Measurements from ENCODE around the gene OR2B2. TPM values are rescaled to one million over a fixed set of nuclear protein-coding genes. Genes with fewer than 3 reads are reported as not detected.

Gene OR2B2
- total and polyA plus RNA-seq, 2 of the 4 experiments (the other 2 are of a cell fraction): not detected

- H2BK5ac ChIP-seq (ENCODE audit: low read depth, low read length, poor library complexity, severe bottlenecking): no peak overlapping the region
Measured at GRCh38 chr6:27922949-27923348, 10.8 kb upstream of the OR2B2 start.

More at GRCh38 chr6:27922949-27923348, 10.8 kb upstream of the OR2B2 start:
- H3K4me2 ChIP-seq (ENCODE audit: low read depth, low read length): no peak overlapping the region
- no peak overlapping the region for H4K8ac ChIP-seq (ENCODE audit: low read depth in 2 of 2, low read length in 2 of 2)
- H3K14ac ChIP-seq (replicated peaks; ENCODE audit: low read depth, low read length): no peak overlapping the region
- H3K27ac ChIP-seq (ENCODE audit: insufficient read depth, low read length): no peak overlapping the region
- no peak overlapping the region for H2AK5ac ChIP-seq (ENCODE audit: low read depth, low read length)
- H4K91ac ChIP-seq (ENCODE audit: insufficient read depth, low read depth, low read length): no peak overlapping the region
- H3K9ac ChIP-seq (ENCODE audit: low read depth, low read length): no peak overlapping the region
- no peak overlapping the region for H3K18ac ChIP-seq (ENCODE audit: low read depth, low read length)
- dilution Hi-C loops (cut with HindIII; ENCODE audit: low sequenced_read_pairs, unreplicated experiment): no loop called here
- H3K4me3 ChIP-seq (ENCODE audit: insufficient read depth, low read depth, low read length): no peak overlapping the region
- no peaks in the 10 kb centered on the region for H3K36me3 ChIP-seq (ENCODE audit: control insufficient read depth, insufficient read depth, low read length)
- H2AK9ac ChIP-seq (replicated peaks; ENCODE audit: low read depth, low read length, poor library complexity): no peak overlapping the region
- no peak overlapping the region for H3K4ac ChIP-seq (ENCODE audit: low read depth, low read length)
- no peaks in the 10 kb centered on the region for H3K9me3 ChIP-seq (ENCODE audit: control insufficient read depth, insufficient read depth, low read length)
- no peak for TF ChIP-seq NFE2L2 (IDR thresholded peaks at IDR 0.05; ENCODE audit: low read depth, low read length)
- TF ChIP-seq ELK1 (IDR thresholded peaks at IDR 0.05; ENCODE audit: borderline replicate concordance, low read depth, low read length): no peak
- TF ChIP-seq USF2 (IDR thresholded peaks at IDR 0.05; ENCODE audit: low read depth, low read length): no peak
- TF ChIP-seq MAZ (IDR thresholded peaks at IDR 0.05; ENCODE audit: borderline replicate concordance, low read depth, low read length): no peak
- no peak for TF ChIP-seq MXI1 (IDR thresholded peaks at IDR 0.05; ENCODE audit: borderline replicate concordance, low read depth, low read length)
- TF ChIP-seq CHD1 (IDR thresholded peaks at IDR 0.05; ENCODE audit: low read depth, low read length): no peak
- no peak for TF ChIP-seq RAD21 (IDR thresholded peaks at IDR 0.05; ENCODE audit: low read length)
- no peak for TF ChIP-seq RCOR1 (IDR thresholded peaks at IDR 0.05; ENCODE audit: insufficient replicate concordance, low read length)
- TF ChIP-seq SMC3 (IDR thresholded peaks at IDR 0.05; ENCODE audit: low read depth, low read length): no peak
- TF ChIP-seq MAFK (IDR thresholded peaks at IDR 0.05; ENCODE audit: low read depth, low read length): no peak
- no peak for TF ChIP-seq BHLHE40 (IDR thresholded peaks at IDR 0.05; ENCODE audit: low read depth, low read length)
- no peak for TF ChIP-seq CEBPB (IDR thresholded peaks at IDR 0.05; ENCODE audit: low read depth, low read length)
- no peak for TF ChIP-seq FOS (IDR thresholded peaks at IDR 0.05; ENCODE audit: low read depth, low read length)
- TF ChIP-seq RFX5 (IDR thresholded peaks at IDR 0.05; ENCODE audit: low read depth, low read length): no peak
- no peak for TF ChIP-seq POLR2A (IDR thresholded peaks at IDR 0.05; ENCODE audit: low read depth, low read length)
- TF ChIP-seq CTCF (conservative IDR thresholded peaks at IDR 0.05; ENCODE audit: low read depth, low read length): no peak
- no peak overlapping the region for H3K23ac ChIP-seq (ENCODE audit: low read depth, low read length)
- CTCF ChIA-PET: interaction anchor here (0.6 kb wide), 1 partner anchor 206 kb away, joined by 3 read pairs; no protein-coding TSS in a partner anchor
- H2BK20ac ChIP-seq (ENCODE audit: low read depth, low read length): no peak overlapping the region
- intact Hi-C loops (cut with micrococcal nuclease): no loop called here
- no peak overlapping the region for H4K5ac ChIP-seq (ENCODE audit: low read depth, low read length)
- H3K4me1 ChIP-seq (ENCODE audit: control insufficient read depth, insufficient read depth, low read length): no peaks in the 10 kb centered on the region
- no TSS peak for BruUV-seq (replicated peaks)
- H3K27me3 ChIP-seq (ENCODE audit: control insufficient read depth, insufficient read depth, low read length): no peaks in the 10 kb centered on the region
- H3K56ac ChIP-seq (ENCODE audit: extremely low read depth, insufficient read depth, low read length): no peak overlapping the region
- no peak overlapping the region for H2BK15ac ChIP-seq (ENCODE audit: low read depth, low read length)
- no peaks in the 10 kb centered on the region for H4K20me1 ChIP-seq (ENCODE audit: insufficient read depth, low read length)
- no peak for DNase-seq
- in situ Hi-C loops (cut with MboI; ENCODE audit: low sequenced_read_pairs): no loop called here
- POLR2A ChIA-PET (ENCODE audit: unreplicated experiment): no interaction called here
- H3K9me1 ChIP-seq (ENCODE audit: insufficient read depth, low read length): no peaks in the 10 kb centered on the region
- no peak overlapping the region for H2AFZ ChIP-seq (replicated peaks; ENCODE audit: low read length, poor library complexity)
- H3K79me1 ChIP-seq (ENCODE audit: low read depth in 1 of 2, low read length in 2 of 2): no peaks in the 10 kb centered on the region
- no peak for ATAC-seq (ENCODE audit: low read depth)
- no peak overlapping the region for H2BK120ac ChIP-seq (ENCODE audit: low read depth, low read length)

All from IMR-90 (cell line).